DOHH2 (cell line): Measurements from ENCODE around the gene METTL23.

Experiments used
- EZH2phosphoT487 ChIP-seq: fragments of 200-600 bp; sonication (generic); IDR thresholded peaks from 2 replicates; pipeline ENCODE4 v1.6.1; 2017; ENCODE audit warnings: borderline replicate concordance, mild to moderate bottlenecking, antibody characterized with exemption, low read length, moderate library complexity, mixed read lengths
- TF ChIP-seq, protein P1 (sequence below): fragments of 200-600 bp; sonication (generic); IDR thresholded peaks from one replicate; pipeline ENCODE4 v1.5.1; 2014; ENCODE audit warnings: antibody characterized with exemption, mild to moderate bottlenecking, low read depth, low read length; ENCODE audit not compliant: poor library complexity, severe bottlenecking

DNA sequence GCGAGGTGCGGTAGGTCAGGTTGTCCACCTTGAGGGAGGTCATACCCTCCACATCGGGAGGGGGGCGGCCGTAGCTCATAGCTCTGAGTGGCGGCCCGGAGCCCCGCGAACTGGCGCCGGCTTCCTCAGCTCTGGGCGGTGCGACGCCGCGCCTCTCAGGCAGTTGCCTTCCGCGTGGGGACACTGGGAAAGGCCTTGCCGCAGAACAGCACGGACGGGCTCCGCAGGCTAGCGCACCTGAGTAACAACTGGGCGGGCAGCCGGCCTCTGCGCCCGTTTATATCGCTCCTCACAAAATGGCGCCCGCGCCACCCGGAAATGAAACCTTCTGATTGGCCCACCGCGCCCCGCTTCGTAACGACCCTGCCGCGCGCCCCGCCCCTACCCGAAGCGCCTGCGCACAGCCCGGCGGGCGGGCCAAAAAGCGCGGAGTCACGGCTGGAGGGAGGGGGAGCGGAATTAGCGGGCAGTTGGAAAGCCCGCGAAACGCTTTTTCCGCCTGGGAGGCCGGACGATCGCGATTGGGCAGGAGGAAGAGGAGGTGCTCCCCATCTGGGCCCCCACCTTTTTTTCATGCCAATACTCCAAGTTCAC lies 10.5 kb downstream of the METTL23 start, which contains the start of gene SRSF2:
- TF ChIP-seq, protein P1, sequence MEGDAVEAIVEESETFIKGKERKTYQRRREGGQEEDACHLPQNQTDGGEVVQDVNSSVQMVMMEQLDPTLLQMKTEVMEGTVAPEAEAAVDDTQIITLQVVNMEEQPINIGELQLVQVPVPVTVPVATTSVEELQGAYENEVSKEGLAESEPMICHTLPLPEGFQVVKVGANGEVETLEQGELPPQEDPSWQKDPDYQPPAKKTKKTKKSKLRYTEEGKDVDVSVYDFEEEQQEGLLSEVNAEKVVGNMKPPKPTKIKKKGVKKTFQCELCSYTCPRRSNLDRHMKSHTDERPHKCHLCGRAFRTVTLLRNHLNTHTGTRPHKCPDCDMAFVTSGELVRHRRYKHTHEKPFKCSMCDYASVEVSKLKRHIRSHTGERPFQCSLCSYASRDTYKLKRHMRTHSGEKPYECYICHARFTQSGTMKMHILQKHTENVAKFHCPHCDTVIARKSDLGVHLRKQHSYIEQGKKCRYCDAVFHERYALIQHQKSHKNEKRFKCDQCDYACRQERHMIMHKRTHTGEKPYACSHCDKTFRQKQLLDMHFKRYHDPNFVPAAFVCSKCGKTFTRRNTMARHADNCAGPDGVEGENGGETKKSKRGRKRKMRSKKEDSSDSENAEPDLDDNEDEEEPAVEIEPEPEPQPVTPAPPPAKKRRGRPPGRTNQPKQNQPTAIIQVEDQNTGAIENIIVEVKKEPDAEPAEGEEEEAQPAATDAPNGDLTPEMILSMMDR, result no peak
- TF ChIP-seq EZH2phosphoT487, result no peak
